ENCODE measurements around the gene HOMER2.

GRCh38 chr15:82881747-82882146 lies 70.8 kb downstream of the HOMER2 start:
- no peak for TF ChIP-seq CTCF (conservative IDR thresholded peaks at IDR 0.05; ENCODE audit: low read length)
- no peak for TF ChIP-seq EZH2phosphoT487 (IDR thresholded peaks at IDR 0.05; ENCODE audit: borderline replicate concordance, low read depth, low read length)
